ENCODE results near the gene CD160.
"Not testable (repeated sequence)": the region's sequence is repeated elsewhere in the genome, so short reads cannot be mapped to it uniquely, and the experiment has no call there.

Gene CD160

DNA sequence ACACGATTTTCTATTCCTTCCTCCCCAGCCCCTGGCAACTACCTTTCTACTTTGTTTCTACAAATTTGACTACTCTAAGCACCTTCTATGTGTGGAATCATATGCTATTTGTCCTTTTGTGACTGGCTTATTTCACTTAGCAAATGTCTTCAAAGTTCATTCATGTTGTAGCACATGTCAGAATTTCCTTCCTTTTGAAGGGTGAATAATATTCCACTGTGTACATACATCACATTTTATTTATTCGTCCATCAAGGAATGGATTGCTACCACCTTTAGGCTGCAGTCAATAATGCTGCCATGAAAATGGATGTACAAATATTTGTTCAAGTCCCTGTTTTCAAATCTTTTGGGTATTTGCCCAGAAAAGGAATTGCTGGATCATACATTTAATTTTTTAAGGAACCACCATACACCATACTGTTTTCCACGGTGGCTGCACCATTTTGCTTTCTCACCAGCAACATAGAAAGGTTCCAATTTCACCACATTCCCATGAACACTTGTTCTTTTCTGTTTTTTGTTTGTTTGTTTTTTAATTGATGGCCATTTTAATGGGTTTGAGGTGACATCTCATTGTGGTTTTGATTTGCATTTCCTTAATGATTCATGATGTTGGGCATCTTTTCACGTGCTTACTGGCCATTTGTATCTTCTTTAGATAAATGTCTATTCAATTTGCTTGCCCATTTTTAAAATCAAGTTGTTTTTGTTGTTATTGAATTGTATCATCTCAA lies 8.8 kb upstream of the CD160 start:
- no peak for DNase-seq (ENCODE audit: low read depth in 2 of 2)

DNA sequence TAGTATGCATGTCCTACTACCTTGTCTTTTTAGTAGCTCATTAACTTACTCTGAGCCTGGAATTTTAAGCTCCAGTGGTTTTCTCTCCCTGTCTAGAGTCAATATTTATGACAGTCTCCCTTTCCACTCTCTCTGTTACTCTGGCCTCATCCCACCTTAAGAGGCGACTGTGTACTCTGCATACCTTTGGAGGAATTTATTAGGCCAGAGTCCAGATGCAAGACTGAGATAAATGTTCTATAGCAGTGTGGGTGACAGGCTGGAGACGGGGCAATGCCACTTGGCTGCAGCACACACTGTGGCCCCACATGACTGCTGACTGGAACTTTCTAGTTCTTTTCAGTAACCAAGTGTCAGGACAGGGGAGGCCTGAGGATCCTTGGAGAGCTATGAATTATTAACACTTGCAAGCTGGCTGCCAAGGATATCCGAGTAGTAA lies 8.1 kb upstream of the CD160 start:
- no peak for DNase-seq (ENCODE audit: low read depth in 2 of 2)

DNA sequence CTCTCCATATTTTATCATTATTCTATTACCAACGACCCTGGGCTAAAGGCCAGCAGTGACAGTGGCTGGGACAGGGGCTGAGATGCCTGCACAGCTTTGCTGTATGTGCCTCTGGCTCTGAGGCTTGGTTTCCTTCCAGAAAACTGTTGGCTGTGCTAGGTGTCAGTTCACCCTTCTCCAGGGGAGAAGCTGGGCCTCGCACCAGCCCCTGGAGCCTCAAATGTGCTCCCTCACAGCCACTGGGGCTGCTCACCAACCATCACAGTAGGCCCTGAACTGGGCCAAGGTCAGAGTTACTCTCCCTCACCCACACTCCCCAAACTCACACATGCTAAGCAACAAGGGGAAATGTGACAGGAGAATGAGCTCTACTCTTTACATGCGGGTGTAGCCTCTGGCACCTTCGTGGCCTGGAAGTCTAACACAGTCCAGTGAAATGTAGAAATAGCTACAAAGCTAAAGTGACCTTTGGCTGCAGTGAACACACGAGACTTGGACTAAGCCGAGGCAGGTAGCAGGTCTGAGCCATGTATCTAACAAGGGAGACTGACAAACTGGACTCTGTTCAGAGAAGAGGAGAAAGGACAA lies 4.7 kb upstream of the CD160 start:
- no peak for DNase-seq (ENCODE audit: low read depth in 2 of 2)

DNA sequence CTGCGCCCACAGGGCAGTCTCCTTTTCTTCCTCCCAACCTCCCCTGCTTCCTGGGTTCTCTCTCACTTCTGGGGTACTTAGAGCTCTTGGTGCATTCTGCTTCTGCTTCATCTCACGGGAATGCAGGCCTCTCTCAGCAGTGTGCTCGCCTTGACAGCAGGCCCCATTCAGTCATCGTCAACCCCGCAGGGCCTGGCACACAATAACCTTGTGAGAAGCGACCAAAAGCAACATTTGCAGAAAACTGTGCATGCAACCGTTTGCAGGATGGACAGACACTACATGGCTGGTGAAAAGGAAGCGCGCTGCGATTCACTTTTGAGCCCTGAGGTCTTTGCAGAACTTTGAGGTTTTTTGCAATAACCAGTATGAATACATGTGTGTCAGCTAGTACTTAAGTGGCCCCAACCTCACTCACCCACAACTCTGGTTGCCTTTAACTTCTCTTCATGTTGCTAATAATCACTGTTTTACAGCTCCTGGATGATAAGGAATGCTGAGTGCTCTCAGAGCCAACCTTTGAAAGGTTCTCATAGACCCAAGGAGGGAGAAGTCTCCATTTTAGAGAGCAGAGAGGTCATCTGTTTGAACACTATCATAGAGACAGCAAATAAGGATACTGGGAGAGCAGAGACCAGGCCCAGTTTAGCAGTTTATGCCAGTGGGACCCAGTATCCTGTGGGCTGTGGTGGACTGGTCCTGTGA lies 2.5 kb upstream of the CD160 start:
- DNase-seq (ENCODE audit: low read depth in 2 of 2): no peak

DNA sequence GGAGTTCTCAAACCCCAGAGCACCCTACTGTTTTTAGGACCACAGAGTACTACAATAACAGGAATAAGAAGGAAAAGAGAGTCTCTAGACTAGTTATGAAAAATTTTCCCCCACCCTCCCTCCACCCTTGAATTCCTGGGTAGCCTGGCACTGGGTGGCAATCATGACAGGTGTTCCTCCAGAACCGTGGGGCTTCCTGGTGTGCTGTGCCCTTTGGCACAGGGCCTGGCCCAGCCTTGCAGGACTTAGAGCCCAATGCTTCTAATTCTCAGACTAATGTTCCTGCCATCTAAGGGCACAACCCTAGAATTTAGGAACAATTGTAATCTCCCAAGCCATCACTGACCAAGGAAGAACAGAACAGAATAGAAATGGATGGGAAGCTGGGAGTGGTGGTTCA lies 1.5 kb upstream of the CD160 start:
- no peak for DNase-seq (ENCODE audit: low read depth in 2 of 2)

DNA sequence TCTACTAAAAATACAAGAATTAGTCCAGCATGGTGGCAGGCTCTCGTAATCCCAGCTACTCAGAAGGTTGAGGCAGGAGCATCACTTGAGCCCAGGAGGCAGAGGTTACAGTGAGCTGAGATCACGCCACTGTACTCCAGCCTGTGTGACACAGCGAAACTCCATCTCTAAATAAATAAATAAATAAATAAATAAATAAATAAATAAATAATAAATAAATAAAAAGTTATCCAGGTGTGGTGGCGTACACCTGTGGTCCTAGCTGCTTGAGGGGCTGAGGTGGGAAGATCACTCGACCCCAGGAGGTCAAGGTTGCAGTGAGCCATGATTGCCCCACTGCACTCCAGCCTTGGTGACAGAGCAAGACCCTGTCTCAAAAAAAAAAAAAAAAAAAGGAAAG lies 834 bp upstream of the CD160 start:
- not testable (repeated sequence) for DNase-seq (ENCODE audit: low read depth in 2 of 2)

DNA sequence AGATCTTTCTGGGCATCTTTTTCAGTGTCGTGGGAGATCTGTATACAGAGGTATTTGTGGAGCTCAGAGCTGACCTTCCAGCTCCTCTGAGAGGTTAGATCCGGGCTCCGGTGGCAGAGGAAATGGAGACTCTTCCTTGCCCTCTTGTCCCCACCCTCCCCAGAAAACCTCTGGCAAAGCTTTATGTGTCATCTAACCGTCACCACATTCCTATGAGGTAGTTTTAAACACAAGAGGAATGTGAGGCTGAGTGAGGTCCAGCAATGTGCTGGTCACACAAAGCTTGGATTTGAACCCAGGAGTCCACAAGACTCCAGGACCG lies 1.2 kb downstream of the CD160 start:
- DNase-seq (ENCODE audit: low read depth in 2 of 2): no peak

DNA sequence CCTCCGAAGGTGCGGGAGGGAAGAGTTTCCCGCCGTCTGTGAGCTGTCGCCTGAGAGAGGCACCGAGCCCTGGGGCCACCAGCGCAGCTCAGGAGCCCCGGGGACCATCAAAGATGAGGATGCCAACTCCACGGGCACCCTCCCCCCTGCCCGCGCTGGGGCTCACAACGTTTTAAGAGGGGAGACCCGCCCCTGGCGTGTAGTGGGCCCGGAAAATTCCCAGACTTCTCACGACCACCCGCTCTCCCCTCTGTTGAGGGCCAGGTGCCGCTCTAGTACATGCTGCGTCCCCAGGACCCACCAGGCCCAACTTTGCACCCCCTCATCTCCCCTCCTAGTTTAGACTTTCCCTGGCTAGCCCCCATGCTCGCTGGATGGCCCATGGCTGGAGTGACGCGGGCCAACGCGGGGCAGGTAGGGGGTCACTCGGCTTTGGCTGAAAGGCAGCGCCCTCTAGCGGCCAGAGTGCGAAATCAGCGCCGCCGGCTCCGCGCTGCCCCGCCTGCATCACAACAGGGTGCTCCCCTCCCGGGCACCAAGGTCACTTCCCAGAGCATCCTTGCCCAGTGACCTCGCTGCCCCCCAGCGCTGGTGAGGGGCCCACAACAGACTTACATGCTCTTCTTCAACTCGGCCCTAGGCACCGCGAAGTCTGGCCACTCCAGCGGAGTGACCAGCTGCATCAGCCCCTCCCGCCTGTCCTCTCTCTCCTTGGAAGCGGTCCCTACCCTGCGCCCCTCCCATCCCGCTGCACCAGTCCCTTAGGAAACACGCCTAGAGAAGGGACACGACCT lies 1.8 kb downstream of the CD160 start:
- peak; percentile 37 for DNase-seq (ENCODE audit: low read depth in 2 of 2)

DNA sequence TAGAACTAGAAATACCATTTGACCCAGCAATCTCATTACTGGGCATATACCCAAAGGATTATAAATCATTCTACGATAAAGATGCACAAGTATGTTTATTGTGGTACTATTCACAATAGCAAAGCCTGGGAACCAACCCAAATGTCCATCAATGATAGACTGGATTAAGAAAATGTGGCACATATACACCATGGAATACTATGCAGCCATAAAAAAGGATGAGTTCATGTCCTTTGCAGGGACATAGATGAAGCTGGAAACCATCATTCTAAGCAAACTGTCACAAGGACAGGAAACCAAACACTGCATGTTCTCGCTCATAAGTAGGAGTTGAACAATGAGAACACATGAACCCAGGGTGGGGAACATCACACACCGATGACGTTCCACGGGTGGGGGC lies 6.9 kb downstream of the CD160 start:
- DNase-seq (ENCODE audit: low read depth in 2 of 2): not testable (repeated sequence)

DNA sequence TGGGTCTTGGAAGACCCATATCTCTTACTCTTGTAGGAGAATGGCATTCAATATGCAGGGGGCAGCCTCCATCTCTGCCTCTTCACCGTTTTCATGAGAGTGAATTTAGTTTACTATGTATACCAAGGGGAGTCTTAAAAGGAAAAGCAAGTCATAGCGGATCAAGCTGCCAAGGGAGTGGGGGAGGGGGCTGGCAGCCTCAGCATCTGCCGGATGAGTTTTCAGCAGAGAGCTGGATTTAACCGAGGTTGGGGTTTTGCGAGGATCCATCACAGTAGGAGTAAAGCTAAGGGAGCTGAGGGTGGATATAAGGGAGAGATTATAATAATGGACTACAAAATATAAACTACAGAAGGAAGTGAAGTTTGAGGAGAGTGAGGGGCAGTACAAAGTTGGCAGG lies 9.9 kb downstream of the CD160 start:
- DNase-seq (ENCODE audit: low read depth in 2 of 2): no peak

DNA sequence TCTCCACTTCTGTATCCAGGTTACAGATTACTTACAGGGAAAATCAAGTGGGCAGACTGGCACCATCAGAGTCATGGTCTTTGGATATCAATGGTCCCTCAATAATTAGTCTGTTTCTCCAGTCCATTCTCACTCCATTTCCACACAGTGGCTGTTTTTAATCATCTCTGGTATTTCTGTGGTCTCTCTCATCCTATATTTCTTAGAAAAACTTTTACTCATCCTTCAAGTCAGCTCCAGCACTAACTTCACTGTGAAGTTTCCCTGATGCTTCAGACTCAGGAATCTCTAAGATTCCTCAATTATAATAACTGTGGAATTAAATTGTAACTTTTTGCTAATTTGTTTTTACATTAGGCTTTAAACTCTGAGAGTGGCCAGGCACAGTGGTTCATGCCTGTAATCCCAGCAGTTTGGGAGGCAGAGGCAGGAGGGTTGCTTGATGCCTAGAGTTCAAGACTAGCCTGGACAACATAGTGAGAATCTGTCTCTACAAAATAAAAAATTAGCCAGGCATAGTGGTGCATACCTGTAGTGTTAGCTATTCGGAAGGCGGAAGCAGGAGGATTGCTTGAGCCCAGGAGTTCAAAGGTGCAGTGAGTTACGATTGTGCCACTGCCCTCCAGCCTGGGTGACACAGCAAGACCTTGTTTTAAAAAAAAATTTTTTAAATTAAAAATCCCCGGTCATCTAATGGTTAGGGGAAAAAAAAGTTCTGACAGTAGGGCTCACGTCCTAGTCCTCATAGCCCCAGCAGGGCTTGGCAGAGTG lies 10.6 kb downstream of the CD160 start:
- no peak for DNase-seq (ENCODE audit: low read depth in 2 of 2)

DNA sequence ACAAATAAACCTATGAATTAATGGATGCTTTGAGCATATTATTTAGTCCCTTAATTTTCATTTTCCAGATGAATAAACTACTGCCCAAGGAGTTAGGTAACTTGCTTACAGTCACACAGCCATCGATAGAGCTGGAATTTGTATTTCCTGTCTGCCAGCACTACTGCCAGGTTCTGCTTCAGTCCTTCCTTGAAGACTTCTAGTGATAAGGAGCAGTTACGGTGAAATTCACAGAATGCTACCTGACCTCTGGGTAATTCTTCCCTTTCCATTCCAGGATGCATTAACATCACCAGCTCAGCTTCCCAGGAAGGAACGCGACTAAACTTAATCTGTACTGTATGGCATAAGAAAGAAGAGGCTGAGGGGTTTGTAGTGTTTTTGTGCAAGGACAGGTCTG lies 11.2 kb downstream of the CD160 start:
- no peak for DNase-seq (ENCODE audit: low read depth in 2 of 2)

DNA sequence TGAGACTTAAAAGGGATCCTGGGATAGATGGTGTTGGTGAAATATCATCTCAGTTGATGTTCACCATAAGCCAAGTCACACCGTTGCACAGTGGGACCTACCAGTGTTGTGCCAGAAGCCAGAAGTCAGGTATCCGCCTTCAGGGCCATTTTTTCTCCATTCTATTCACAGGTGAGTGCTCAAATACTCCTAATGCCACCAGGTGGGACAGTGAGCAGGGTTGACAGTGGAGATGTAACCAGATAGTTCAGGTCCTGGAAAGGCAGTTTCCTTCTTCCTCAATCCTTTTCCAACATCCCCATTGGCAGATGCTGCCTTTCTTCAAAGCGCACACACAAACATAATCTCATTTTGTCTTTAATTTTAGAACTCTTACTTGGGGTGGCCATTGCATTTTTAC lies 11.6 kb downstream of the CD160 start:
- no peak for DNase-seq (ENCODE audit: low read depth in 2 of 2)

DNA sequence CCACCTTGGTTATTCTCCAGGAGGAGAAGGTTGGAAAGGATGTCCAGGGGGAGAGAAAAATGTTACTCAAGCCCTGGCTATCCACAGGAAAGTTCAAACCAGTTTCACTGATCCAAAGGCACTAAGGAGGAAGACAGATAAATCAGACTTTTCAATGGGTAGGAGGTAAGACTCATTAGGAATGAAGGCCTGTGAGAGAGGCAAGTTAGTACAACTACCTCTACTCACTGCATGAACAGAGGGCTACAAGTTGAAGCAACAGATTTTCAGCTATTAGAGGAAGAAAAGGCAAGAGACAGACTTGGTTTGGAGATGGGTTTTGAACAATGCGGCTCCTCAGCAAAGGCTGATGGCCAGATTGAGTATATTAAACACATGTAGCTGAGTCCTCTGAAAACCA lies 16.9 kb downstream of the CD160 start:
- DNase-seq (ENCODE audit: low read depth in 2 of 2): no peak

DNA sequence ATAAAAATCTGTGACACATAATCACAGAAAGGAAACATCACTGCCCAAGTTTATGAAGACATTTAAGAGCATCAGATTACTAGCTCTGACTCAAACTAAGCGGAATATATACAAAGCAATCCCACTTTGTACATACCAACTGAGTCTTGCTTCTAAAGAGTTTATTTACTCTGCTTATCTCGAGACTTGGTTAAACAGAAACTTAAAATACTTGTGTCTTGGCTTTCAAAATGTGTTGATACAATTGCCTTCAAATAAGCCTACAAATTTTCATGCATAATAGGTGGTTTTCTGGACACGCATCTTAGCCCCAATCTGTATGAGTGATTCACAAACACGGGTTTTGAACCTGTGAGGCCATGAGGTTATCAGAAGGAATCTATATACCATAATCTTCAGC lies 21.0 kb downstream of the CD160 start:
- no peak for DNase-seq (ENCODE audit: low read depth in 2 of 2)

DNA sequence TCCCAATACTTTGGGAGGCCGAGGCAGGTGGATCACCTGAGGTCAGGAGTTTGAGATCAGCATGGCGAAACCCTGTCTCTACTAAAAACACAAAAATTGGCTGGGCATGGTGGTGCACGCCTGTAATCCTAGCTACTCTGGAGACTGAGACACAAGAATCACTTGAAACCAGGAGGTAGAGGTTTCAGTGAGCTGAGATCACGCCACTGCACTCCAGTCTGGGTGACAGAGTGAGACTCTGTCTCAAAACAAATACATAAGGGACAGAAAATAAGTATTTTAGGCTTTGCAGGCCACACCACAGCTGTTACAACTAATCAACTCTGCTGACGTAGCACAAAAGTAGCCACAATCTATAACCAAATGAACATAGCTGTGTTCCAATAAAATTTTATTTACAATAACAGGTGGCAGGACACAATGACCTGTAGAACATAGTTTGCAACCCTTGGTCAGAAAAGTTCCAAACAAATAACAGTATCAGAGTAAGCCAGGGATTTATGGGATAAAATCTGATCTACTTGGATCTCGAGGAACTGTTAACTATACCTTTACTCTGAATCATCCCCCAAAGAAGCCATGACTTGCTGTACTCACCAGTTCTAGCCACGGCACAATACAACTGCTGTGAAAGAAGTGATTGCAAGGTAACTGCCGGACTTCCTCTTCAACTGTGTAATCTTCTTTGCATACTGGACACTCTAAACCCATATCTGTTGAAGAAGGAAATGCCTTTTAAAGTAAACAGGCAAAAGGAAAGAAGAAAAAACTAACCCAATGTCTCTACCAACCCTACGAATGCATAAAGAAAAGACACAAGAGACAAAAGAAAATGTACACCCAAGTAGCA lies 28.3 kb downstream of the CD160 start:
- no peak for DNase-seq (ENCODE audit: low read depth in 2 of 2)

DNA sequence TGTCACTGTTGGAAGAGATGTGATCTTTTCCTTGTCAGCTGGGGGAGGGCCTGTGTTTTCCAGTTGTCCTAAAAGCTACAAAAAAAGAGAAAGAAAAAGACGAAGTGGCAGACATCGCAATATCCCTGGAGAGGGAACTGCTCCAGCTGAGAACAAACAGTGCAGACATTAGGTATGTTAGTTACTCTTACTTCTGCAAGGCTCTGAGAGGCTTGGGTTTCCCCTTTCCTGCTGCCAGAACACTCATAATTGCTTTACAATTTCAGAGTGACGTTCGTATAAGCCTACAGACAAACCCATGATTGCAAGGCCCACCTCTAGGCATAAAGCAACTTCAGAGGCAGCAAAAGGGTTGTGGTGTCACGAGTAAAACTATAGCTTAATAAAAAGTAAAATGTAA lies 31.1 kb downstream of the CD160 start:
- no peak for DNase-seq (ENCODE audit: low read depth in 2 of 2)

DNA sequence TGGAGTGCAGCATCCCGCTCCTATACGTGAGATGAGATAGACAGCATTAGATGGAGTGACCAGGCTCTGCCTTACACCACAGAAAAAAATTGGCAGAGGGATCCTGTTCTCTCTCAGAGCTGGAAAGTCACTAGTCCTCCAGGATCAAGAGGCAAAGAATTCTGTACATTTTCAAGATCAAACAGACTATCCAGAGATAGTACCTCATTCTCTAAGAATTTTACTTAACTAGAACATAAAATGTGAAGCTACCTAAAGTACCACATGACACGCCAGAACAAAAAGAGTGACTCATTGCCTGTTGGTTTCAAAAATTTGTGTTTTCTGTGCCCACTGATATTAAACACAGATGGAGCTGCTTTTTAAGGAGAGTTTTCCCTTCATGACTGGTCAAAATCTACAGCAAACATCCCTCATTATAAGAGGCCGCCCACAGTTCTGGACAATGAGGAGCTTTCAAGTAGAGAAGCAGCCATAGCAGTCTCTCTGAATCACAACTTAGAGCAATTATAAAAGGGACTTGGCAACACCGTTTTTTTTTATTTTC lies 32.3 kb downstream of the CD160 start:
- no peak for DNase-seq (ENCODE audit: low read depth in 2 of 2)

DNA sequence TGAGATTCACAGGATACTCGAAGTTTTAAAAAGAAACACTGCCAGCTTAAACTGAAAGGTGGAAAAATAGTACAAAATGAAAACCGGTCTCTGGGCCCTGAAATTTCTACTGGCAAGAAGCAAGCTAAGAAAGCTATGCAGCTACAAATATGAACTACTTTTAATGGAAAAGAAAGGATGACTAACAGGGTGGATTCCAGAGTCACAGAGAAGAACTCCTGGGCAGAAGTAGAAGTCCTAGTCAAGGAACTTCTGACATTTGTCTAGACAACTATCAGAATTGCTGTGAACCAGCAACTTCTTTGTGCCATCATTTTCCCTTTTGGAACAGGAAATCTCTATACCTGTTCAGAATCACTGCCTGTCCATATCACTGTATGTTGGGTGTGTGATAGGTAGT lies 38.1 kb downstream of the CD160 start:
- DNase-seq (ENCODE audit: low read depth in 2 of 2): no peak

DNA sequence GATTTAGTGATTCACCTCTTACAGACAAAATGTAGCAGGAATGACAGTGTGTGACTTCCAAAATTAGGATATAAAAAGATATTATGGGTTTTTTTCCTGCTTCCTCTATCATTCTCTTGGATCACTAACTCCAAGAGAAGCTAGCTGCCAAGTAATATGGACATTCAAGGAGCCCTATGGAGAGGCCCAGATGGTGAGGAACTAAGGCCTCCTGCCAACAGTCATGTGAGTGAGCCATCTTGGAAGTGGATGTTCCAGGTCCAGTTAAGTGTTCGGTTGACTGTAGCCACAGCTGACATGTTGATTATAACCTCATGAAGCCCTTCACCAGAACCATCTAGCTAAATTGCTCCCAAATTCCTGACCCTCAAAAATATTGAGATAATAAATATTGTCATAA lies 38.8 kb downstream of the CD160 start:
- DNase-seq (ENCODE audit: low read depth in 2 of 2): no peak

DNA sequence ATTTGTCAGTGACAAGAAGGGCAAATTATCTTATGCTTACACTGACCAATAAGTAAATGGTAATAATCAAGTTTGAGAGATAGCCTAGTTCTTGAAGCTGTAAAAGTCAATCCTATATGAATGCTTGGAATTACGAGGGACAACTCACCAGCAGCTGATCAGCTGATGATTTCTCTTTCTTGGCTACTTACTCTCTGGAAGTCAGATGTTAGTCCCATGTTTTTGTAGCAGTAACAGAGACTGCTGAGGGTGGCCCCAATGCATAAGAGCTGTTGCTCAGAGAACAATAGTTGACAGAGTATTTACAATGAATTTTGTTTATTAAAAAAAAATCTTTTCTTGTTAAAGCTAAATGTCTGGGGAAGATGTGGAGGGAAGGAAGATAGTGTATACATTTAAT lies 39.3 kb downstream of the CD160 start:
- no peak for DNase-seq (ENCODE audit: low read depth in 2 of 2)

Measured in stimulated activated CD8-positive, alpha-beta memory T cell treated with anti-CD3 and anti-CD28 coated beads, Interleukin-15, amount 100 ng/mL, for 4 hours (primary cell).